B cell (primary cell): ENCODE measurements around the gene LRBA.

Experiments used
- CTCF ChIP-seq: fragments of 200-600 bp; IDR thresholded peaks from one replicate; pipeline ENCODE4 v1.8.0; 2022; ENCODE audit warnings: antibody characterized with exemption, mild to moderate bottlenecking
- EZH2 ChIP-seq: IDR thresholded peaks from 2 replicates; pipeline ENCODE4 v1.6.1; 2012; ENCODE audit warnings: borderline replicate concordance, low read depth, mild to moderate bottlenecking, moderate library complexity, low read length; ENCODE audit not compliant: insufficient read depth, poor library complexity, severe bottlenecking

GRCh38 chr4:150546286-150546685, 468.8 kb downstream of the LRBA start:
- TF ChIP-seq CTCF (no peak), EZH2 (no peak)
